Measurements from ENCODE around the gene ADAMTS18.
"Not testable (repeated sequence)": the region's sequence is repeated elsewhere in the genome, so short reads cannot be mapped to it uniquely, and the experiment has no call there.

ADAMTS18 gene

GRCh38 chr16:77324729-77325128 lies 110.1 kb downstream of the ADAMTS18 start:
- no peak for DNase-seq

- no peak for DNase-seq
These were observed 111.1 kb downstream of the ADAMTS18 start for GRCh38 chr16:77323695-77324094.

GRCh38 chr16:77322757-77323156 lies 112.1 kb downstream of the ADAMTS18 start:
- DNase-seq = no peak

- no peak for DNase-seq
These were observed 117.8 kb downstream of the ADAMTS18 start for GRCh38 chr16:77317059-77317458.

- no peak for DNase-seq
These were observed 124.0 kb downstream of the ADAMTS18 start for GRCh38 chr16:77310877-77311276.

GRCh38 chr16:77308163-77308561 lies 126.7 kb downstream of the ADAMTS18 start:
- no peak for DNase-seq

GRCh38 chr16:77307426-77308162 lies 127.2 kb downstream of the ADAMTS18 start:
- DNase-seq = no peak

- DNase-seq = no peak
These were observed 128.8 kb downstream of the ADAMTS18 start for GRCh38 chr16:77306075-77306474.

- no peak for DNase-seq
These were observed 130.0 kb downstream of the ADAMTS18 start for GRCh38 chr16:77304877-77305276.

- no peak for DNase-seq
These were observed 130.7 kb downstream of the ADAMTS18 start for GRCh38 chr16:77304134-77304533.

- DNase-seq = no peak
These were observed 132.2 kb downstream of the ADAMTS18 start for GRCh38 chr16:77302674-77303073.

- DNase-seq = no peak
These were observed 132.6 kb downstream of the ADAMTS18 start for GRCh38 chr16:77302249-77302648.

GRCh38 chr16:77300256-77300655 lies 134.6 kb downstream of the ADAMTS18 start:
- DNase-seq = no peak

- no peak for DNase-seq
These were observed 135.4 kb downstream of the ADAMTS18 start for GRCh38 chr16:77299395-77299794.

GRCh38 chr16:77298418-77299360 lies 136.1 kb downstream of the ADAMTS18 start:
- DNase-seq = no peak

GRCh38 chr16:77297996-77298395 lies 136.8 kb downstream of the ADAMTS18 start:
- no peak for DNase-seq

GRCh38 chr16:77295896-77296295 lies 138.9 kb downstream of the ADAMTS18 start:
- DNase-seq = no peak

- DNase-seq = no peak
These were observed 144.3 kb downstream of the ADAMTS18 start for GRCh38 chr16:77290451-77291115.

- no peak for DNase-seq
These were observed 145.5 kb downstream of the ADAMTS18 start for GRCh38 chr16:77289331-77289809.

- no peak for DNase-seq
These were observed 146.6 kb downstream of the ADAMTS18 start for GRCh38 chr16:77288222-77288621.

- no peak for DNase-seq
These were observed 149.2 kb downstream of the ADAMTS18 start for GRCh38 chr16:77285676-77286075.

- DNase-seq = no peak
These were observed 152.5 kb downstream of the ADAMTS18 start for GRCh38 chr16:77282345-77282744.

- not testable (repeated sequence) for DNase-seq
These were observed 155.5 kb downstream of the ADAMTS18 start for GRCh38 chr16:77279316-77279715.

All from activated CD8-positive, alpha-beta memory T cell treated with anti-CD3 and anti-CD28 coated beads, Interleukin-2, amount 50 U/mL, for 48 hours (primary cell).